Glutamatergic neuron (in vitro differentiated cells): ENCODE results near the gene DHH. TPM values are rescaled to one million over a fixed set of nuclear protein-coding genes. Genes with fewer than 3 reads are reported as not detected.

Experiments
- DNase-seq: peaks from one replicate; pipeline ENCODE4 v3.0.0; 2022
- H3K27ac Mint-ChIP-seq: one replicate; pipeline ENCODE4 v1.8.0; 2020; ENCODE audit warnings: mild to moderate bottlenecking, mixed read lengths, inconsistent platforms; ENCODE audit not compliant: unreplicated experiment
- H3K27me3 Mint-ChIP-seq: one replicate; pipeline ENCODE4 v1.8.0; 2020; ENCODE audit warnings: mild to moderate bottlenecking, moderate library complexity, mixed read lengths, inconsistent platforms; ENCODE audit not compliant: unreplicated experiment
- H3K36me3 Mint-ChIP-seq: one replicate; pipeline ENCODE4 v1.8.0; 2020; ENCODE audit warnings: mild to moderate bottlenecking, mixed read lengths, inconsistent platforms; ENCODE audit not compliant: unreplicated experiment
- H3K4me1 Mint-ChIP-seq: one replicate; pipeline ENCODE4 v1.8.0; 2020; ENCODE audit warnings: mild to moderate bottlenecking, low read depth, mixed read lengths, inconsistent platforms; ENCODE audit not compliant: unreplicated experiment
- H3K4me3 Mint-ChIP-seq: one replicate; pipeline ENCODE4 v1.8.0; 2020; ENCODE audit warnings: mild to moderate bottlenecking, mixed read lengths, inconsistent platforms; ENCODE audit not compliant: unreplicated experiment
- H3K9me3 Mint-ChIP-seq: one replicate; pipeline ENCODE4 v1.8.0; 2020; ENCODE audit warnings: mild to moderate bottlenecking, moderate library complexity, mixed read lengths, inconsistent platforms; ENCODE audit not compliant: unreplicated experiment
- total RNA-seq: library from RNA; stranded (reverse); fragmentation: NEBNext Ultra II Directional; extraction: Animal tissue kit (Norgen Biotek cat#: 25700); gene quantifications from one replicate; pipeline ENCODE4 v1.2.1, GENCODE V29; 2021; ENCODE audit not compliant: unreplicated experiment
- TF ChIP-seq, protein P1 (sequence below): fragments of 200-600 bp; sonication (generic); IDR thresholded peaks from one replicate; pipeline ENCODE4 v1.5.0; 2021; ENCODE audit not compliant: partially characterized antibody, unreplicated experiment

DHH gene
- total RNA-seq, 1 donor from 2014 or later, result 1.2 TPM

DNA sequence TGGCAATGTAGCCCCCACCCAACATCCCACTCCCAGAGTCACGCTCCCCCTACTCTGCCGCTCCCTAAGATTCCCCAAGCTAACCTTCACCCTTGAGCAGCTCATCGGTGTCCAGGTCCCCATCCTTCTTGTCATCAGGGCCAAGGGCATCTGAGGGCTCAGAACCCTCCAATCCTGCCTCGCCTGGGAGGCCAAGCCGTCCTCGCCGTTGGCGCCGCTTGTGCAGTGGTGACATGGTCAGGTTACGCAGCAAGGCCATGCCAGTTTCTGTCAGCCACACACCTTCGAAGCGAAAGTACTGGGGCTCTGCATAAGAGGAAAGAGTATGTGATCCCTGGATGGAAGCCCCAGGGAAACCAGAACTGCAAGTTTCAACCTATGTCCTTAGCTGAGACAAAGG is 49.9 kb downstream of the DHH start:
- no peaks in the 10 kb centered on the region for H3K4me1 Mint-ChIP-seq
- no peak for DNase-seq
- H3K27ac Mint-ChIP-seq, result no peak overlapping the region
- H3K36me3 Mint-ChIP-seq, result no peaks in the 10 kb centered on the region
- H3K9me3 Mint-ChIP-seq, result peaks cover 3% of the 10 kb centered on the region
- H3K27me3 Mint-ChIP-seq, result peaks cover 6% of the 10 kb centered on the region
- H3K4me3 Mint-ChIP-seq, result no peak overlapping the region
- TF ChIP-seq, protein P1, sequence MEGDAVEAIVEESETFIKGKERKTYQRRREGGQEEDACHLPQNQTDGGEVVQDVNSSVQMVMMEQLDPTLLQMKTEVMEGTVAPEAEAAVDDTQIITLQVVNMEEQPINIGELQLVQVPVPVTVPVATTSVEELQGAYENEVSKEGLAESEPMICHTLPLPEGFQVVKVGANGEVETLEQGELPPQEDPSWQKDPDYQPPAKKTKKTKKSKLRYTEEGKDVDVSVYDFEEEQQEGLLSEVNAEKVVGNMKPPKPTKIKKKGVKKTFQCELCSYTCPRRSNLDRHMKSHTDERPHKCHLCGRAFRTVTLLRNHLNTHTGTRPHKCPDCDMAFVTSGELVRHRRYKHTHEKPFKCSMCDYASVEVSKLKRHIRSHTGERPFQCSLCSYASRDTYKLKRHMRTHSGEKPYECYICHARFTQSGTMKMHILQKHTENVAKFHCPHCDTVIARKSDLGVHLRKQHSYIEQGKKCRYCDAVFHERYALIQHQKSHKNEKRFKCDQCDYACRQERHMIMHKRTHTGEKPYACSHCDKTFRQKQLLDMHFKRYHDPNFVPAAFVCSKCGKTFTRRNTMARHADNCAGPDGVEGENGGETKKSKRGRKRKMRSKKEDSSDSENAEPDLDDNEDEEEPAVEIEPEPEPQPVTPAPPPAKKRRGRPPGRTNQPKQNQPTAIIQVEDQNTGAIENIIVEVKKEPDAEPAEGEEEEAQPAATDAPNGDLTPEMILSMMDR, result no peak

DNA sequence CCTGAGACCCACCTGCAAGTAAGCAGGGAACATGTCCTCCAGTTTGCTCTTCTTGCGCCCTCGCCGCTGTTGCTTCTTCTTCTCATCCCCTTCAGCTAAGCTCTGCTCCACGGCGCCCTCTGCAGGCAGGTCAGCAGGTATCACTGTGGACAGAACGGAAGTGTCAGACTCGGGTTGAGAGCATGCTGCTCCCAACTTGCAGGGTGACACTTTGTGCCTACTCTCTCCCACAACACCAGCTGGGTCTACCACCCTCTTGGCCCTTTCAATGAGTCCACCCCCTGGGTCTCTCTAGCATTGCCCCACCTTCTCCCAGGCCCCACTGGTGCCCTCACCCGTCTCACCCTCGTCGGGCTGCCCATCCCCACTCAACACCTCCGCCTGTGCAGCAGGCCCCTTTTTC is 50.7 kb downstream of the DHH start:
- H3K36me3 Mint-ChIP-seq, result no peaks in the 10 kb centered on the region
- H3K27me3 Mint-ChIP-seq, result peaks cover 6% of the 10 kb centered on the region
- H3K27ac Mint-ChIP-seq, result no peak overlapping the region
- peak; percentile 89 for DNase-seq
- H3K9me3 Mint-ChIP-seq, result peaks cover 3% of the 10 kb centered on the region
- no peaks in the 10 kb centered on the region for H3K4me1 Mint-ChIP-seq
- TF ChIP-seq, protein P1, result peak; percentile 64
- no peak overlapping the region for H3K4me3 Mint-ChIP-seq

DNA sequence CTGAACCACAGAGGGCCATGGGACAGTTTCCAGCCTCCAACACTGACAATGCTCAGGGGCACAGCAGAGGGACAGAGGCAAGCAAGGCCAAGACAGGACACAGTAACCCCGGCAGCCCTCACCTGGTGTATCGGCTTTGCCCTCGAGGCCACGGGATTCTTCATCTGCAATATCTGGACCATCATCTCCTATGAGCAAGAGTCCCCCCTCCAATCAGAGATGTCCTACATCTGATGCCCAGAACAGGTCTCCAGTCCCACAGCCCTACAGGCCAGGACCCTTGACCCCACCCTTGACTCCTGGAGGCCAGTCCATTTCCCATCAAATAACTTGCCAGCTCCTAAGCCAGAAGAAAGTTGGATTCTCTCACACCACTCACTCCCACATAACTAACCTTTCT is 51.4 kb downstream of the DHH start:
- no peak for DNase-seq
- Mint-ChIP-seq H3K9me3 (peaks cover 3% of the 10 kb centered on the region), H3K27me3 (peaks cover 6% of the 10 kb centered on the region), H3K36me3 (no peaks in the 10 kb centered on the region), H3K27ac (no peak overlapping the region), H3K4me1 (no peaks in the 10 kb centered on the region), H3K4me3 (no peak overlapping the region)
- TF ChIP-seq, protein P1, result no peak

DNA sequence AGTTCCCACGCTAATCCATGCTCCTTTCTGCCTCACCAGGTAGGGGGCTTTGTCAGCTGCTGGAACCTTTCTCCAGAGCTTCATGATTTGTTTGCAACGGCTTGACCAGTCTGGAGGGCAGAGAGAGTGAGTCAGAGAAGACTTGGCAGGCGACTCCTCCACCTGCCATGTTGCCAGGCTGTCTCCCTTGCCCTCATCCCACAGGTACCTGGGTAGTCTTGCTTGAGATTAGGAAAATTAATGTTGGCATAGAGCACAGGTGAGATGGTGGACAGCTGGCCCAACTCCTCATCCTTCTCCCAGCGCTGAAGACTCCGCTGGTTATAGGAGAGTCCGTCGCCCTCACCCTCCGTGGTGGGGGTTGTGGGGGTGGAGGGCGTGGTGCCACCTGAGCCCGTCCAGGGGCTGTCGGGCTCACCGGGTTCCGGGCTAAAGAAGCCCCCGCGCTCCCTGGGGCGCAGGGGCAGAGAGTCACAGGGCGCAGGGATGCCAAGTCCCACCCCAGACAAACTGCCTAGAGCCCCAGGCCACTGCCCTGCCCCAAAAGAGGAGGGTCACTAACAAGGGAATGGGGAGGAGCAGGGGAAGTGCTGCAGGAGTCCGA is 52.6 kb downstream of the DHH start:
- no peak overlapping the region for H3K4me3 Mint-ChIP-seq
- DNase-seq, result no peak
- H3K36me3 Mint-ChIP-seq, result no peaks in the 10 kb centered on the region
- H3K27me3 Mint-ChIP-seq, result peaks cover 3% of the 10 kb centered on the region
- TF ChIP-seq, protein P1, result no peak
- H3K4me1 Mint-ChIP-seq, result no peaks in the 10 kb centered on the region
- no peak overlapping the region for H3K27ac Mint-ChIP-seq
- peaks cover 1% of the 10 kb centered on the region for H3K9me3 Mint-ChIP-seq

DNA sequence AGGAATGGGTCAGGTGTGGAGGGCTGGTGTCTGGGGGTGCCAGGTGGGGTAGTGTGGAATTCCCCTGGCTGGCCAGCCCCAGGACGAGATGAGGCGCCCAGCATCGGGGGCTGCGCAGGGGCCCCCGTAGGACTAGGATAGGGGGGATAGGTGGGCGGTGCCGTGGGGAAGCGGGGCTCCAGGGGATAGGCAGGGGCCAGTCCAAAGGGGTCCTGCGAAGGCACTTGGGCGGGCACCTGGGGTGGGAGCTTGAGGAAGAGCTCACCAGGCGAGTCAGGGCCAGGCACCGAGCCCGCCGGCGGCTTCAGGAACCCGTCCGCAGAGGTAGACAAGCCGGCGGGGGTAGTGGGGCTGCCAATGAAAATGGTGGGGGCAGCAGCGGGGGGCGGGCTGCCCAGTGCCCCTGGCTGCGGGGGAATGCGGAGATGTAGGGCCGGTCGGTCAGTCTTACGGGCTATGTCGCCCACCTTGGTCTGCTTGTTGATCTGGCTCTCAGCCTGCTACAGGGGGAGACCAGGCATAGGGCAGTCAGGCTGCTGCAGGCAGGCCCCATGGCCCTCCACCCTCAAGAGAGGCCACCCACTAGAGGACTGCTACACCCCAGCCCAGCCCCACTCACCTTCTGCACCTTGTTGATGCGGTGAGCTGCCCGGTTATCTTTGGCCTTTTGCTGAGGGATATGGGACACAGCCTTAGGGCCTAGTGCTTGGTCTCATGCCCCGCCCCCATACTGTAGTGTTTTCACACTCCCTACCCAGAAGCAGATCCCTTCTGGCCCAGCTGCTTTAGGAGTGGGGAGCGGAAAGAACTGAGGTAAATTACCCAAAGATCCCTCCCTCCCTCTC is 53.3 kb downstream of the DHH start:
- TF ChIP-seq, protein P1, result no peak
- no peak overlapping the region for H3K27ac Mint-ChIP-seq
- no peaks in the 10 kb centered on the region for H3K4me1 Mint-ChIP-seq
- H3K27me3 Mint-ChIP-seq, result peaks cover 3% of the 10 kb centered on the region
- H3K9me3 Mint-ChIP-seq, result peaks cover 3% of the 10 kb centered on the region
- no peak overlapping the region for H3K4me3 Mint-ChIP-seq
- H3K36me3 Mint-ChIP-seq, result no peaks in the 10 kb centered on the region
- DNase-seq, result no peak
